C4-2B (cell line): ENCODE results near the gene PREX1.

Experiments used
- ZFX ChIP-seq: fragments of 450-650 bp; IDR thresholded peaks from 2 replicates; pipeline ENCODE4 v1.6.1; 2017
- TF ChIP-seq, protein P1 (sequence below): fragments of 450-650 bp; conservative IDR thresholded peaks from 2 replicates; pipeline ENCODE4 v1.5.1; 2017; ENCODE audit warnings: mild to moderate bottlenecking

DNA sequence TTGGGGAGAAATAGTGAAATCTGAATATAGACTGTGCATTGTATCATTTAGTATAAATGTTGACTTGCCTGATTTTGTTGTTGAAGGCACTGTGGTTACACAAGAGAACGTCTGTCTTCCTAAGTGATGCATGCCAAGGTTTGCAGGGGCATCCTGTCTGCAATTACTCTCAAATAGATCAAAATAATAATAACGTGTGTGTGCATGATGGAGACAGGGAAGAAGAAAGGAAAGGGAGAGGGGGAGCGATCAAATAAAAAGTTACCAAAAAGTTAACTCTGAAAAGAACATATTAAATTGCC is 14.4 kb downstream of the PREX1 start:
- TF ChIP-seq, protein P1, sequence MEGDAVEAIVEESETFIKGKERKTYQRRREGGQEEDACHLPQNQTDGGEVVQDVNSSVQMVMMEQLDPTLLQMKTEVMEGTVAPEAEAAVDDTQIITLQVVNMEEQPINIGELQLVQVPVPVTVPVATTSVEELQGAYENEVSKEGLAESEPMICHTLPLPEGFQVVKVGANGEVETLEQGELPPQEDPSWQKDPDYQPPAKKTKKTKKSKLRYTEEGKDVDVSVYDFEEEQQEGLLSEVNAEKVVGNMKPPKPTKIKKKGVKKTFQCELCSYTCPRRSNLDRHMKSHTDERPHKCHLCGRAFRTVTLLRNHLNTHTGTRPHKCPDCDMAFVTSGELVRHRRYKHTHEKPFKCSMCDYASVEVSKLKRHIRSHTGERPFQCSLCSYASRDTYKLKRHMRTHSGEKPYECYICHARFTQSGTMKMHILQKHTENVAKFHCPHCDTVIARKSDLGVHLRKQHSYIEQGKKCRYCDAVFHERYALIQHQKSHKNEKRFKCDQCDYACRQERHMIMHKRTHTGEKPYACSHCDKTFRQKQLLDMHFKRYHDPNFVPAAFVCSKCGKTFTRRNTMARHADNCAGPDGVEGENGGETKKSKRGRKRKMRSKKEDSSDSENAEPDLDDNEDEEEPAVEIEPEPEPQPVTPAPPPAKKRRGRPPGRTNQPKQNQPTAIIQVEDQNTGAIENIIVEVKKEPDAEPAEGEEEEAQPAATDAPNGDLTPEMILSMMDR: no peak
- no peak for TF ChIP-seq ZFX
